Brain microvascular endothelial cell (primary cell): ENCODE results near the gene FBXO9.

Source experiments
- DNase-seq: peaks from one replicate; pipeline ENCODE4 v3.0.0-alpha.2; 2020
- H3K27ac ChIP-seq: fragments of 250-450 bp; sonication (Bioruptor Pico); 2 replicates; pipeline ENCODE4 v1.5.1; 2020; ENCODE audit warnings: mild to moderate bottlenecking, moderate library complexity
- H3K27me3 ChIP-seq: fragments of 250-450 bp; sonication (Bioruptor Pico); replicated peaks from 2 replicates; pipeline ENCODE4 v1.5.1; 2020; ENCODE audit warnings: mild to moderate bottlenecking
- H3K36me3 ChIP-seq: fragments of 250-450 bp; sonication (Bioruptor Pico); replicated peaks from 2 replicates; pipeline ENCODE4 v1.5.1; 2020; ENCODE audit warnings: mild to moderate bottlenecking
- H3K4me3 ChIP-seq: 2 replicates; pipeline ENCODE4 v1.5.1; 2011; ENCODE audit warnings: low read depth, mild to moderate bottlenecking, control low read depth, low read length, moderate library complexity
- in situ Hi-C: cut with HindIII; loops from 2 replicates; pipeline ENCODE4 v1.10.0; 2017; ENCODE audit warnings: low sequenced_read_pairs, low pct_ligation_motif_present
- TF ChIP-seq, protein P1 (sequence below): IDR thresholded peaks from 2 replicates; pipeline ENCODE4 v1.5.1; 2011; ENCODE audit warnings: low read depth, mild to moderate bottlenecking, moderate library complexity, low read length, control low read depth, inconsistent platforms; ENCODE audit errors: missing control alignments

FBXO9 gene

DNA sequence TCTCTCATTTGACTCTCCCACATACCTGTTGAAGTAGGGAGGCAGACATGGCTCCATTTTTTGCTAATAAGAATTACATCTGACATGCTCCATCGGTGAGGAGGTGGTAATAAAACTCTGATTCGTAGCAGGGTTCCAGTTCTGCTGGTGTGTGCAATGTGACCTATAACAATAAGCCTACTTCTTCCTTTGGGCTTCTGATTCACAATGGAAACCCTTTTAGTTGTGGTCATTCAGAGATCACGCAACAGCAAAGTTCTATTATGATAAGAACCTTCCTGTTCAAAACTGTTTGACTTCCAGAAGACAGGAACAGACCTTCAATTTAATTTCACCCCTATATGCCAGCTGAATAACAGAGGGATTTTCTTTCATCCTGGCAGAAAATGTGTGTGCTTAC is 38.7 kb upstream of the FBXO9 start:
- peaks cover 3% of the 10 kb centered on the region for H3K36me3 ChIP-seq
- no peak overlapping the region for H3K27ac ChIP-seq
- in situ Hi-C loops: no loop called here
- no peak overlapping the region for H3K4me3 ChIP-seq
- no peak for DNase-seq
- TF ChIP-seq, protein P1, sequence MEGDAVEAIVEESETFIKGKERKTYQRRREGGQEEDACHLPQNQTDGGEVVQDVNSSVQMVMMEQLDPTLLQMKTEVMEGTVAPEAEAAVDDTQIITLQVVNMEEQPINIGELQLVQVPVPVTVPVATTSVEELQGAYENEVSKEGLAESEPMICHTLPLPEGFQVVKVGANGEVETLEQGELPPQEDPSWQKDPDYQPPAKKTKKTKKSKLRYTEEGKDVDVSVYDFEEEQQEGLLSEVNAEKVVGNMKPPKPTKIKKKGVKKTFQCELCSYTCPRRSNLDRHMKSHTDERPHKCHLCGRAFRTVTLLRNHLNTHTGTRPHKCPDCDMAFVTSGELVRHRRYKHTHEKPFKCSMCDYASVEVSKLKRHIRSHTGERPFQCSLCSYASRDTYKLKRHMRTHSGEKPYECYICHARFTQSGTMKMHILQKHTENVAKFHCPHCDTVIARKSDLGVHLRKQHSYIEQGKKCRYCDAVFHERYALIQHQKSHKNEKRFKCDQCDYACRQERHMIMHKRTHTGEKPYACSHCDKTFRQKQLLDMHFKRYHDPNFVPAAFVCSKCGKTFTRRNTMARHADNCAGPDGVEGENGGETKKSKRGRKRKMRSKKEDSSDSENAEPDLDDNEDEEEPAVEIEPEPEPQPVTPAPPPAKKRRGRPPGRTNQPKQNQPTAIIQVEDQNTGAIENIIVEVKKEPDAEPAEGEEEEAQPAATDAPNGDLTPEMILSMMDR: no peak
- H3K27me3 ChIP-seq: no peaks in the 10 kb centered on the region

DNA sequence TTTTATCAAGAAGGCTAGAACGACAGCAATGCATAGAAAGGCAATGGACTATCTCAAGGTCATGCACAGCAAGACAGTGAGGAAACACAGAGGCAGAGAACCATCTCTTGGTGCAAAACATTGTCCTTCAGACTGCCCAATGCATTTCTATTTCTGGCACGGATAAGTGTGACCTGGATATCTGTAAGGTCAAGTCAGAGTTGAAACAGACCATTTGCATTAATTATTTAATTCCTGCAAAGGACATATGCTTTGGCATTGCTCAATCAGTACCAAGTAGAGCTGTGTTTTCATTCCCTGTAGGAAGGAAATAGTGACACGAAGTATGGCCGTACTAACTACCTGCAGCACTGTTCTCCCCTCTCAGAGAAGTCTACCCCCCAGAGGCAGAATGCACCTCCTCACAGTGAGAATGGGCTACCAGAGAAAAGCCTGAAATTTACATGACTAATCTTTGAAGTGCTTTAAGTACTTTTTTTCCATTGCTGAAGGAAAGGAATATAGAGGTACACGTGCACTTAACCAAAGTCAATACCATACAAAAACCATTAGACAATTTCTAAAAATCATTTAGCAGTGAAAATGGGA is 38.0 kb upstream of the FBXO9 start:
- in situ Hi-C loops: no loop called here
- H3K27me3 ChIP-seq: no peaks in the 10 kb centered on the region
- H3K36me3 ChIP-seq: peaks cover 3% of the 10 kb centered on the region
- H3K27ac ChIP-seq: no peak overlapping the region
- DNase-seq: no peak
- H3K4me3 ChIP-seq: no peak overlapping the region
- TF ChIP-seq, protein P1: no peak

- no peak for DNase-seq
- Histone ChIP-seq H3K27me3 (no peaks in the 10 kb centered on the region), H3K27ac (no peak overlapping the region), H3K36me3 (peaks cover 3% of the 10 kb centered on the region), H3K4me3 (no peak overlapping the region)
- in situ Hi-C loops: no loop called here
- TF ChIP-seq, protein P1: no peak
Observed at GRCh38 chr6:53028467-53028866, 36.7 kb upstream of the FBXO9 start.

DNA sequence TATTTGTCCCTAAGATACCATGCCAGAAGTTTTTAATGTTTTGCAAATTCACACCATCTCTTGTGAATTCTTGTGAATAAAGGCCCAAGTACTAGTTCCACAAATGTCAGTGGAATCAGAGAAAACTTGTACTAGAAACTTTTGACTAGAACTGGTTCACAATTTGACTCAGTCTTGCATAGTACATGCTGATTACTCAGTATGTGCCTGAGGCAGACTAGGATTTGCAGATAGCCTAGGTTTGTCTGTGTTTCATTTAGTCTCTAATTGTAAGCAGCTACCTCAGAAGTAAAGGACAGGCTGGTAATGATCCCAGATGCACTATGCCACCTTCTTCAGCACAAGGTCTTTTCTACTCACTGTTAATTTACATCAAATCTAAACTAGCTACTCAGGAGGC is 35.9 kb upstream of the FBXO9 start:
- TF ChIP-seq, protein P1: no peak
- Histone ChIP-seq H3K27ac (no peak overlapping the region), H3K27me3 (no peaks in the 10 kb centered on the region), H3K36me3 (peaks cover 3% of the 10 kb centered on the region), H3K4me3 (no peak overlapping the region)
- in situ Hi-C loops: no loop called here
- DNase-seq: no peak

DNA sequence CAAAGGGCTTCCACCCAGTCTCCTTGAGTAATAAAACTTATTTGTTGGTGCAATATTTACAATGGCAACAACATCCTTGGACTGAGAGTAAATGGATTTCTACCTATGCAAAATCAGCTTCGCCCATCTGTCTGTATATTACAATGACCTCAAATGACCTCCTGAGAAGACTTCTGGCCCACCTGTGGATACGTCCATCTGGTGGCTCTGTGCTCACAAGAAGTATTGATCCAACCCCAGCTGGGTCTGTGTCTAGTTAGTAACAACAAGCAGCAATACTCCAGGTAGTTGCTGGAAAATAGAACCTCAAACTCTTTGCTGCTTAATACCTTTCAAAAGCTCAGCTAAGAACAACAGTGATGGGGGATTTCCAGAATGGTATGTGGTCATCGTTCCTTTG is 35.4 kb upstream of the FBXO9 start:
- in situ Hi-C loops: no loop called here
- Histone ChIP-seq H3K36me3 (peaks cover 3% of the 10 kb centered on the region), H3K4me3 (no peak overlapping the region), H3K27ac (no peak overlapping the region), H3K27me3 (no peaks in the 10 kb centered on the region)
- TF ChIP-seq, protein P1: no peak
- no peak for DNase-seq

- no peak for DNase-seq
- H3K27me3 ChIP-seq: no peaks in the 10 kb centered on the region
- H3K36me3 ChIP-seq: peaks cover 3% of the 10 kb centered on the region
- TF ChIP-seq, protein P1: no peak
- no peak overlapping the region for H3K4me3 ChIP-seq
- in situ Hi-C loops: no loop called here
- no peak overlapping the region for H3K27ac ChIP-seq
Observed at GRCh38 chr6:53031281-53031680, 33.9 kb upstream of the FBXO9 start.
